ENCODE measurements around the gene DYNLT3.

The DYNLT3 gene

GRCh38 chrX:37883196-37883595, 35.8 kb upstream of the DYNLT3 start:
- no peak for DNase-seq (ENCODE audit: low read depth, low spot score)
- ChIA-PET CTCF (no interaction called here), POLR2A (no interaction called here)
- no peak overlapping the region for H3K4me3 ChIP-seq (ENCODE audit: low read depth, low read length)
- TF ChIP-seq CTCF (IDR thresholded peaks at IDR 0.05; ENCODE audit: insufficient read depth, low read length, missing control alignments), result no peak

GRCh38 chrX:37879692-37880091, 32.3 kb upstream of the DYNLT3 start:
- H3K4me3 ChIP-seq (ENCODE audit: low read depth, low read length), result no peak overlapping the region
- CTCF ChIA-PET, result interaction anchor here (0.9 kb wide), 1 partner anchor 54 kb away, joined by 3 read pairs; no protein-coding TSS in a partner anchor
- POLR2A ChIA-PET, result no interaction called here
- no peak for TF ChIP-seq CTCF (IDR thresholded peaks at IDR 0.05; ENCODE audit: insufficient read depth, low read length, missing control alignments)
- no peak for DNase-seq (ENCODE audit: low read depth, low spot score)

- CTCF ChIA-PET, result interaction anchor here (1.4 kb wide), 1 partner anchor 51 kb away, joined by 3 read pairs; no protein-coding TSS in a partner anchor
These were observed 29.3 kb upstream of the DYNLT3 start for GRCh38 chrX:37876716-37877115.

GRCh38 chrX:37875675-37876074, 28.3 kb upstream of the DYNLT3 start:
- no peak overlapping the region for H3K4me3 ChIP-seq (ENCODE audit: low read depth, low read length)
- ChIA-PET POLR2A (no interaction called here), CTCF (no interaction called here)
- DNase-seq (ENCODE audit: low read depth, low spot score), result no peak
- no peak for TF ChIP-seq CTCF (IDR thresholded peaks at IDR 0.05; ENCODE audit: insufficient read depth, low read length, missing control alignments)

More at GRCh38 chrX:37876716-37877115, 29.3 kb upstream of the DYNLT3 start:
- no peak for TF ChIP-seq CTCF (IDR thresholded peaks at IDR 0.05; ENCODE audit: insufficient read depth, low read length, missing control alignments)
- DNase-seq (ENCODE audit: low read depth, low spot score), result no peak
- POLR2A ChIA-PET, result no interaction called here
- no peak overlapping the region for H3K4me3 ChIP-seq (ENCODE audit: low read depth, low read length)

- H3K4me3 ChIP-seq (ENCODE audit: low read depth, low read length), result no peak overlapping the region
- no peak for DNase-seq (ENCODE audit: low read depth, low spot score)
- no peak for TF ChIP-seq CTCF (IDR thresholded peaks at IDR 0.05; ENCODE audit: insufficient read depth, low read length, missing control alignments)
- ChIA-PET POLR2A (no interaction called here), CTCF (no interaction called here)
These were observed 25.8 kb upstream of the DYNLT3 start for GRCh38 chrX:37873220-37873619.

- no peak for TF ChIP-seq CTCF (IDR thresholded peaks at IDR 0.05; ENCODE audit: insufficient read depth, low read length, missing control alignments)
- no peak overlapping the region for H3K4me3 ChIP-seq (ENCODE audit: low read depth, low read length)
- POLR2A ChIA-PET, result interaction anchor here (0.7 kb wide), 1 partner anchor 37 kb away, joined by 3 read pairs; no protein-coding TSS in a partner anchor
- CTCF ChIA-PET, result no interaction called here
- DNase-seq (ENCODE audit: low read depth, low spot score), result no peak
These were observed 24.9 kb upstream of the DYNLT3 start for GRCh38 chrX:37872303-37872655.

Data from AG04449 (cell line).